H9 (cell line): ENCODE data around the gene SLC35F3. TPM values are rescaled to one million over a fixed set of nuclear protein-coding genes. Genes with fewer than 3 reads are reported as not detected.

ENCODE experiments used
- DNase-seq: peaks from one replicate; pipeline ENCODE4 v3.0.0-alpha.2; 2017
- H2AFZ ChIP-seq: one replicate; pipeline ENCODE4 v1.6.1; 2013; ENCODE audit warnings: mild to moderate bottlenecking, low read length, control low read depth, moderate library complexity
- H2AK5ac ChIP-seq: 2 replicates; pipeline ENCODE4 v1.6.1; 2013; ENCODE audit warnings: low read length, control low read depth, mixed read lengths; ENCODE audit not compliant: insufficient read length
- H2BK120ac ChIP-seq: one replicate; pipeline ENCODE4 v1.6.1; 2013; ENCODE audit warnings: low read depth, mild to moderate bottlenecking, low read length, control low read depth, inconsistent platforms; ENCODE audit not compliant: poor library complexity, severe bottlenecking
- H2BK12ac ChIP-seq: 2 replicates; pipeline ENCODE4 v1.6.1; 2013; ENCODE audit warnings: low read length, control low read depth, mixed read lengths, low read depth; ENCODE audit not compliant: insufficient read length
- H2BK15ac ChIP-seq: 2 replicates; pipeline ENCODE4 v1.6.1; 2013; ENCODE audit warnings: low read depth, low read length, control low read depth
- H2BK20ac ChIP-seq: one replicate; pipeline ENCODE4 v1.6.1; 2013; ENCODE audit warnings: low read depth, mild to moderate bottlenecking, low read length, control low read depth, inconsistent platforms; ENCODE audit not compliant: poor library complexity, severe bottlenecking
- H2BK5ac ChIP-seq: 2 replicates; pipeline ENCODE4 v1.6.1; 2013; ENCODE audit warnings: low read length, control low read depth, mixed read lengths; ENCODE audit not compliant: insufficient read length
- H3K14ac ChIP-seq: 2 replicates; pipeline ENCODE4 v1.6.1; 2013; ENCODE audit warnings: low read length, control low read depth; ENCODE audit not compliant: insufficient read depth
- H3K18ac ChIP-seq: 2 replicates; pipeline ENCODE4 v1.6.1; 2013; ENCODE audit warnings: low read depth, mild to moderate bottlenecking, mixed read lengths, low read length, control low read depth; ENCODE audit not compliant: insufficient read length
- H3K23ac ChIP-seq: 2 replicates; pipeline ENCODE4 v1.6.1; 2013; ENCODE audit warnings: low read length, control low read depth, mixed read lengths, low read depth; ENCODE audit not compliant: insufficient read length
- H3K23me2 ChIP-seq: 2 replicates; pipeline ENCODE4 v1.6.1; 2013; ENCODE audit warnings: low read depth, mild to moderate bottlenecking, mixed read lengths, low read length, control low read depth; ENCODE audit not compliant: insufficient read length, poor library complexity, severe bottlenecking
- H3K27ac ChIP-seq: 2 replicates; pipeline ENCODE4 v1.5.1; 2013; ENCODE audit warnings: low read length, control low read depth, mixed read lengths, low read depth; ENCODE audit not compliant: insufficient read length
- H3K27me3 ChIP-seq: 2 replicates; pipeline ENCODE4 v1.6.1; 2013; ENCODE audit warnings: low read length, control low read depth, inconsistent platforms; ENCODE audit not compliant: insufficient read depth
- H3K4ac ChIP-seq: 2 replicates; pipeline ENCODE4 v1.6.1; 2013; ENCODE audit warnings: low read depth, mild to moderate bottlenecking, control low read depth, inconsistent platforms, low read length, moderate library complexity
- H3K4me1 ChIP-seq: 2 replicates; pipeline ENCODE4 v1.6.1; 2013; ENCODE audit warnings: low read length, control low read depth, inconsistent platforms; ENCODE audit not compliant: insufficient read depth
- H3K4me2 ChIP-seq: 2 replicates; pipeline ENCODE4 v1.6.1; 2013; ENCODE audit warnings: low read length, control low read depth, mixed read lengths; ENCODE audit not compliant: insufficient read length, insufficient read depth
- H3K56ac ChIP-seq: 2 replicates; pipeline ENCODE4 v1.6.1; 2013; ENCODE audit warnings: low read depth, mild to moderate bottlenecking, mixed read lengths, low read length, control low read depth; ENCODE audit not compliant: insufficient read length
- H3K79me1 ChIP-seq: 2 replicates; pipeline ENCODE4 v1.6.1; 2013; ENCODE audit warnings: low read depth, mild to moderate bottlenecking, moderate library complexity, low read length, control low read depth, inconsistent platforms; ENCODE audit not compliant: insufficient read depth, poor library complexity, severe bottlenecking
- H3K79me2 ChIP-seq: 2 replicates; pipeline ENCODE4 v1.6.1; 2013; ENCODE audit warnings: low read length, control low read depth, inconsistent platforms; ENCODE audit not compliant: insufficient read depth
- H3K9ac ChIP-seq: 2 replicates; pipeline ENCODE4 v1.6.1; 2013; ENCODE audit warnings: low read length, control low read depth, mixed read lengths; ENCODE audit not compliant: insufficient read length; ENCODE audit errors: extremely low read depth
- H3K9me3 ChIP-seq: one replicate; pipeline ENCODE4 v1.6.1; 2013; ENCODE audit warnings: low read depth, low read length, inconsistent platforms; ENCODE audit not compliant: control insufficient read depth
- H3T11ph ChIP-seq: one replicate; pipeline ENCODE4 v1.6.1; 2013; ENCODE audit warnings: mild to moderate bottlenecking, low read length, control low read depth, inconsistent platforms
- H4K20me1 ChIP-seq: one replicate; pipeline ENCODE4 v1.6.1; 2013; ENCODE audit not compliant: control insufficient read depth, insufficient read length, insufficient read depth
- H4K5ac ChIP-seq: 2 replicates; pipeline ENCODE4 v1.6.1; 2013; ENCODE audit warnings: low read depth, mild to moderate bottlenecking, mixed read lengths, low read length, control low read depth; ENCODE audit not compliant: insufficient read length
- H4K8ac ChIP-seq: replicated peaks from 2 replicates; pipeline ENCODE4 v1.6.1; 2013; ENCODE audit warnings: low read length, control low read depth, mixed read lengths, low read depth; ENCODE audit not compliant: insufficient read length
- H4K91ac ChIP-seq: 2 replicates; pipeline ENCODE4 v1.6.1; 2013; ENCODE audit warnings: low read depth, mild to moderate bottlenecking, moderate library complexity, mixed read lengths, low read length, control low read depth; ENCODE audit not compliant: insufficient read length
- H3K27ac Mint-ChIP-seq, 3 experiments: 2 replicates in 2 of 3; 3 replicates in 1 of 3; pipeline ENCODE4 v1.8.0; 2020 to 2021; ENCODE audit warnings: mixed read lengths in 3 of 3, mild to moderate bottlenecking in 1 of 3, moderate library complexity in 1 of 3
- H3K27me3 Mint-ChIP-seq: 2 replicates; pipeline ENCODE4 v1.8.0; 2021; ENCODE audit warnings: low read depth, mild to moderate bottlenecking, moderate library complexity, mixed read lengths
- H3K36me3 Mint-ChIP-seq, 3 experiments: 2 replicates in 2 of 3; 3 replicates in 1 of 3; pipeline ENCODE4 v1.8.0; 2020 to 2021; ENCODE audit warnings: low read depth in 3 of 3, mixed read lengths in 3 of 3; ENCODE audit not compliant: insufficient read depth in 1 of 3
- H3K4me1 Mint-ChIP-seq, 2 experiments: 2 replicates each; pipeline ENCODE4 v1.8.0; 2020; ENCODE audit warnings: mixed read lengths in 2 of 2
- H3K4me3 Mint-ChIP-seq, 2 experiments: 2 replicates in 1 of 2; 3 replicates in 1 of 2; pipeline ENCODE4 v1.8.0; 2020 to 2021; ENCODE audit warnings: mild to moderate bottlenecking in 2 of 2, mixed read lengths in 2 of 2, moderate library complexity in 1 of 2
- H3K9me3 Mint-ChIP-seq, 2 experiments: 2 replicates in 1 of 2; 3 replicates in 1 of 2; pipeline ENCODE4 v1.8.0; 2020; ENCODE audit warnings: mild to moderate bottlenecking in 2 of 2, mixed read lengths in 2 of 2, moderate library complexity in 1 of 2
- total RNA-seq: library from RNA; stranded (reverse); gene quantifications from 2 replicates; pipeline ENCODE4 v1.2.1, GENCODE V29; 2021
- TF ChIP-seq, protein P1 (sequence below): fragments of 200-600 bp; sonication (generic); conservative IDR thresholded peaks from 3 replicates; pipeline ENCODE4 v1.8.0; 2021; ENCODE audit warnings: antibody characterized with exemption, mild to moderate bottlenecking

The SLC35F3 gene
- total RNA-seq, 1 experiment from 2014 or later: 0.81 TPM

GRCh38 chr1:233908092-233908491, 3.6 kb downstream of the SLC35F3 start:
- no peak overlapping the region for H2BK20ac ChIP-seq
- no peak overlapping the region for H3K23ac ChIP-seq
- no peak overlapping the region for H4K8ac ChIP-seq
- H3K27ac ChIP-seq: no peak overlapping the region
- peaks cover 9% of the 10 kb centered on the region for H3K23me2 ChIP-seq
- no peak overlapping the region for H3T11ph ChIP-seq
- H3K4me1 Mint-ChIP-seq: peaks cover 5 to 9% of the 10 kb centered on the region in 2 experiments; a peak in 3 of 4 replicates
- no peak overlapping the region for H3K9ac ChIP-seq
- no peak overlapping the region for H3K4me3 Mint-ChIP-seq
- H4K5ac ChIP-seq: no peak overlapping the region
- no peak overlapping the region for H2AK5ac ChIP-seq
- H3K27ac Mint-ChIP-seq: no peak overlapping the region
- peaks cover 62% of the 10 kb centered on the region for H3K27me3 Mint-ChIP-seq
- no peaks in the 10 kb centered on the region for H3K9me3 Mint-ChIP-seq
- H3K36me3 Mint-ChIP-seq: no peaks in the 10 kb centered on the region; a peak in 1 of 7 replicates
- H3K14ac ChIP-seq: no peak overlapping the region
- no peak overlapping the region for H3K4ac ChIP-seq
- no peak for DNase-seq
- no peaks in the 10 kb centered on the region for H4K20me1 ChIP-seq
- no peak overlapping the region for H2AFZ ChIP-seq
- TF ChIP-seq, protein P1, sequence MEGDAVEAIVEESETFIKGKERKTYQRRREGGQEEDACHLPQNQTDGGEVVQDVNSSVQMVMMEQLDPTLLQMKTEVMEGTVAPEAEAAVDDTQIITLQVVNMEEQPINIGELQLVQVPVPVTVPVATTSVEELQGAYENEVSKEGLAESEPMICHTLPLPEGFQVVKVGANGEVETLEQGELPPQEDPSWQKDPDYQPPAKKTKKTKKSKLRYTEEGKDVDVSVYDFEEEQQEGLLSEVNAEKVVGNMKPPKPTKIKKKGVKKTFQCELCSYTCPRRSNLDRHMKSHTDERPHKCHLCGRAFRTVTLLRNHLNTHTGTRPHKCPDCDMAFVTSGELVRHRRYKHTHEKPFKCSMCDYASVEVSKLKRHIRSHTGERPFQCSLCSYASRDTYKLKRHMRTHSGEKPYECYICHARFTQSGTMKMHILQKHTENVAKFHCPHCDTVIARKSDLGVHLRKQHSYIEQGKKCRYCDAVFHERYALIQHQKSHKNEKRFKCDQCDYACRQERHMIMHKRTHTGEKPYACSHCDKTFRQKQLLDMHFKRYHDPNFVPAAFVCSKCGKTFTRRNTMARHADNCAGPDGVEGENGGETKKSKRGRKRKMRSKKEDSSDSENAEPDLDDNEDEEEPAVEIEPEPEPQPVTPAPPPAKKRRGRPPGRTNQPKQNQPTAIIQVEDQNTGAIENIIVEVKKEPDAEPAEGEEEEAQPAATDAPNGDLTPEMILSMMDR: no peak
- no peak overlapping the region for H2BK120ac ChIP-seq
- peaks cover 21% of the 10 kb centered on the region for H3K27me3 ChIP-seq
- H2BK5ac ChIP-seq: no peak overlapping the region
- no peak overlapping the region for H3K56ac ChIP-seq
- no peak overlapping the region for H3K18ac ChIP-seq
- no peaks in the 10 kb centered on the region for H3K79me1 ChIP-seq
- no peak overlapping the region for H3K4me2 ChIP-seq
- H2BK15ac ChIP-seq: no peak overlapping the region
- H2BK12ac ChIP-seq: no peak overlapping the region
- H3K79me2 ChIP-seq: no peaks in the 10 kb centered on the region
- no peak overlapping the region for H4K91ac ChIP-seq
- H3K4me1 ChIP-seq: no peaks in the 10 kb centered on the region
- no peaks in the 10 kb centered on the region for H3K9me3 ChIP-seq
